NCI-H1105 (cell line): ENCODE data around the gene OR4E1.
"Not testable (repeated sequence)": the region's sequence is repeated elsewhere in the genome, so short reads cannot be mapped to it uniquely, and the experiment has no call there.

Source experiments
- DNase-seq: peaks from one replicate; lab custom pipeline; 2025; lab: John Stamatoyannopoulos, UW

The OR4E1 gene

DNA sequence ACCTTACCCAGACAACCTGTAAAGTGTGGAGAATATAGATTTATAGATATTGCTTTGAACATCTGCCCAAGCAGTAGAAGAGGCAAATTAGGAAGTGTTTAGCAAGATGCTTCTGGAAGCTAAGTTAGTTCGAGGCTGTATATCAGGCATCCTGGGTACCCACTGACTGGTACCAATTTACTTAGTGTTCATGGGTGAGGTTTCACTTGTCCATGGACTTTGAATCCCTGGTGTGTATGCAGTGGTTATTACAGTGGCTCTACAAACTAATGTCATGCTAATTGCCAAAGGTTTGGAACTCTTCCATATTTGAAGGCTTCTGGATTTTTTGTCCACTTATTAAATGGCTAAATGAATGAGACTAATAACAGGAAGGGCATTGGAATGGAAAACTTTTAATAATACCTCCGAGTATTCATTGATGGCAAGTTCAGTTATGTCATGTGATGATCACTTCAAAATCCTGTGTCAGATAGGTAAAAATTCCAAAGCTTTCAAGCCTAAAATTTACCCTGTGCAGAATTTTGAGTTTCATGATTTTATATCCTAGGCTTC lies 20.2 kb downstream of the OR4E1 start, which contains the start of gene OR4E2:
OR4E2 (plus strand) TSS at position 505 of the 555 bp plus-strand sequence. CDS start 11,248 bp downstream, outside the sequence.
- no peak for DNase-seq

DNA sequence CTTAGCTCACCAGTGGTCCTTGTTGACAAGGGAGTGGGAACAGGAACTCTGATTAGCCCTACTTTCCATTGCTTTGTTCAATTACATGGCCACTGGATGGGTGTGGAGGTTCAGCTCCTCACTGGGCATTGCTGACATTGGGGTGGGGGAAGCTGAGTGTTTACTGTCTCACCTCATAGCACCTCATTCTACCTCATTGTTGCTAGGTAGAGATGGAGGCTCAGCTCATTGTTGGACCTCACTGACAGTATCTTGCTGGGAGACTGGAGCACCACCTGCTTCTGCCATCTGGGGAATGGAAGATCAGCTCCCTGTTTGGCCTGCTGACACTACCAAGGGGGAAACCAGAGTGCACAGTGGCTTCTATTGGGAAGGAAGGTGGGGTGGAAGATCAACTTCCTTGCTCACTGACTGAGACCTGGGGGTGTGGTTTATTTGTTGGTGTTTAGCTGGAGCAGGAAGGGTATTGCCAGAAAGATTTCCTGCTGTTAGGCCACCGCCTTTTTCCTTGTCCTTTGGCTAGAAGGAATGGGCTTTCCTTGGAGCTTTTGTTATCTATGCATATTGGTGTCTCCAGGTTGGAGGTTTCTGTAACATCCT lies 21.3 kb downstream of the OR4E1 start:
- no peak for DNase-seq

DNA sequence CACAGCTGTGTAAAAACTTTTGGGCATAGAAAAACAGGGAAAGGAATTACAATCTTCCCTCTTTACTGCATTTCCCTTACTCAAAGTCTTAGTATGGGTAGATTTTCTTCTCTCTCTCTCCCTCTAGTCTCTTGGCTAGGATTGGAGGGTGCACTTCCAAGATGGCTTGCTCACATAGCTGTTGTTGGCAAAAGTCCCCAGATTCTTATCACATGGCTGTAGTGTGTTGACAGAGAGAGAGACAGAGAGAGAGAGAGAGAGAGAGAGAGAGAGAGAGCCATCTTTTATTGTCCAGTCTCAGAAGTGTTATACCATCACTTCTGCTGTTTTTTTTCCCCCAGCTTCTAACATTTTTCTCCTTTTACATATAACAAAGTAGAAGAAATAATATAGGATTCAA lies 26.2 kb downstream of the OR4E1 start:
- no peak for DNase-seq

DNA sequence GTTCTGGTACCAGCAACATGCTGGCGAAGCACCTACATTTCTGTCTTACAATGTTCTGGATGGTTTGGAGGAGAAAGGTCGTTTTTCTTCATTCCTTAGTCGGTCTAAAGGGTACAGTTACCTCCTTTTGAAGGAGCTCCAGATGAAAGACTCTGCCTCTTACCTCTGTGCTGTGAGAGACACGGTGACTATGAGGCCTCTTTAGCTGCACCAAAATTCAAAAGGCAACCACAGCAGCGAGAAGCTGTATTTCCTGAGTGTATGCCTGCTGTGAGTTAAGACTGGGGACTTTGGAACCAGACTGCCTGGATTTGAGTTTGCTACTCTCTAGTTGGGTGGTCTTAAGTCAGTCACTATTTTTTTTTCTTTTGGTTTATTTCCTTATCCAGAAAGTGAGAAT lies 30.2 kb downstream of the OR4E1 start:
- DNase-seq = no peak

DNA sequence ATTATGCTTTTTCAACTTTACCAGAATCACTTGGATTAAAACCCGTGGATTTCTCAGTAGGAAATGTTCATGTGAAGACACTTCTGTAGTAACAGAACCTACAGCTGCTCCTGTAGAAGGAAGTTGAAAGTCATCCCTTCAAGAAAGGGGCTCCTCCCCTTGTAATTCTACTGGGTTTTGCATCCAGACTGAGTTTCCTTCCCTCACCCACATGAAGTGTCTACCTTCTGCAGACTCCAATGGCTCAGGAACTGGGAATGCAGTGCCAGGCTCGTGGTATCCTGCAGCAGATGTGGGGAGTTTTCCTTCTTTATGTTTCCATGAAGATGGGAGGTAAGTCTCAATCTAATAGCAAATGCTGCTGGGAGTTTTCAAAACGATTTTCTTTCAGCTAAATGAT lies 30.9 kb downstream of the OR4E1 start:
- DNase-seq = no peak

DNA sequence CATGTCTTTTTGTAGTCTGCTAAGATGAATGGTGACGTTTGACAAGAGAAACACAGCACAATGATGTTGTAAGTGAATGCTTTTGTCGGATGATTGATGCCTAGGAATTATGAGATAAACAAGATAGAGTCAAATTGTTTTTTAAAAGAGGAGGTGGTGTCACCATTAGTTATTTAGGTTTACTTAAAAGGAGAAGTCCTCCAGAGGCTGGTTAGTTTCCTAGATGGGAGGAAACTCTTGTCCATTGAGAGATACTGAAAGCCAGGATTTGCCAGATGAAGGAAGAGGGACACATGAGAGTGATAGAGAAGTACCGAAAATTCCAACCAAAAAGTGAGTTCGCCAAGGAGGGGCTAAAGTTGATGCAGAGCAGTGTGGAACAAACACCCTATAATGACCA lies 38.8 kb downstream of the OR4E1 start, which contains the start of gene OR10G2:
OR10G2 (minus strand) TSS at position 101 of the 400 bp plus-strand sequence; CDS start at position 3, 98 bp downstream.
- no peak for DNase-seq

DNA sequence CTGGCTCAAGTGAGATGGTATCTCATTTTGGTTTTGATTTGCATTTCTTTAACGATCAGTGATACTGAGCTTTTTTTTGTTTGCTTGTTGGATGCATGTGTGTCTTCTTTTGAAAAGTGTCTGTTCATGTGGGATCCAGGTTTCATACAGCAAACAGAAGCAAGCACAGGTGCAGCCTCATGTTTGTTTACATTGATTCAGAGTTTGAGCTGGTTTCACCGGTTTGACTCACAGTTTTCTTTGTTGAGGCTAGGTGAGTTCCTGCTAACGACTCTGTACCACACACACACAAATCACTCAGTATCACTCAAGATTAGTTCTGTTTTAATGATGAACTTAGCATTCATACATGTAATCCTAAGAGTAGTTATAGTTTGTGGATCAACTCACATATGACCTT lies 42.5 kb downstream of the OR4E1 start:
- no peak for DNase-seq

DNA sequence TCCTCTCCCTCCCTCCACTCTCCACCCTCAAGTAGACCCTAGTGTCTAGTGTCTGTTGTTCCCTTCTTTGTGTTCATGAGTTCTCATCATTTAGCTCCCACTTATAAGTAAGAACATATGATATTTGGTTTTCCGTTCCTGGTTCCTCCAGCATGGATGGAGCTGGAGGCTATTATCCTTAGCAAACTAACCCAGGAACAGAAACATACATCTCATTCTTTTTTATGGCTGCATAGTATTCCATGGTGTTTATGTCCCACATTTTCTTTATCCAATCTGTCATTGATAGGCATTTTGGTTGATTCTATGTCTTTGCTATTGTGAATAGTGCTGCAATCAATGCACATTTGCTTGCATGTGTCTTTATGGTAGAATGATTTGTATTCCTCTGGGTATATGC lies 43.1 kb downstream of the OR4E1 start:
- DNase-seq = not testable (repeated sequence)

DNA sequence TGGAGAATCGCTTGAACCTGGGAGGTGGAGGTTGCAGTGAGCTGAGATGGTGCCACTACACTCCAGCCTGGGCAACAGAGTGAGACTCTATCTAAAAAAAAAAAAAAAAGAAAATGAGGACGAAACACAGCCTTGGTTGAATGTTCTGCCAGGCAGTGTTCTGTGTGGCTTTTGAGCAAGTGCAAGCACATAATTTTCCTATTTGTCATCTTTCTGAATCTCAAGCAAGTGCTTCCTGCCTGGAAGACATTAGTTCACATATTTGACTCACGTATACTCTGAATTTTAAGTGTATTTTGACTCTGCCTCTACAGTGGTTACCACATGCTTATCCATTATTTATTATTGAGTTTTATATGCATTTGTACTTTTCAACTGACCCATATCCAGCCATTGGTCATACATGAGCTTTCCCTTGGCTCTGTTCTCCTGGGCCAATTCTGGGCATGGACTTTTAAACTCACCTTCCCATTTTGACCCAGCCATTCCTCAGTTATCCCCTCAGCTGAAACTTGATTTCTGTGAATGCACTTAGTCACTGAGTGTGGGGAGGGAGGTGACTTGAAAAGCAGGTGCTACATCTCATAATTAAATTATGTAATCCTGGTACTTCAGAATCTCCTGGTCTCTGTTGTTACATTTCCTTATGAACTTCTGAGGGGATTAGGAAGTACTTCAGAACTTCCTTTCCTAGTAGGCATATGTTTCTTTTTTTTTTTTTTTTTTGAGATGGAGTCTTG lies 47.0 kb downstream of the OR4E1 start:
- DNase-seq = no peak
